H9 (cell line): ENCODE measurements around the gene ANKRD16. TPM values are rescaled to one million over a fixed set of nuclear protein-coding genes. Genes with fewer than 3 reads are reported as not detected.

Experiments
- DNase-seq: peaks from one replicate; pipeline ENCODE4 v3.0.0-alpha.2; 2017
- H2AFZ ChIP-seq: one replicate; pipeline ENCODE4 v1.6.1; 2013; ENCODE audit warnings: mild to moderate bottlenecking, low read length, control low read depth, moderate library complexity
- H2AK5ac ChIP-seq: 2 replicates; pipeline ENCODE4 v1.6.1; 2013; ENCODE audit warnings: low read length, control low read depth, mixed read lengths; ENCODE audit not compliant: insufficient read length
- H2BK120ac ChIP-seq: one replicate; pipeline ENCODE4 v1.6.1; 2013; ENCODE audit warnings: low read depth, mild to moderate bottlenecking, low read length, control low read depth, inconsistent platforms; ENCODE audit not compliant: poor library complexity, severe bottlenecking
- H2BK12ac ChIP-seq: 2 replicates; pipeline ENCODE4 v1.6.1; 2013; ENCODE audit warnings: low read length, control low read depth, mixed read lengths, low read depth; ENCODE audit not compliant: insufficient read length
- H2BK15ac ChIP-seq: 2 replicates; pipeline ENCODE4 v1.6.1; 2013; ENCODE audit warnings: low read depth, low read length, control low read depth
- H2BK20ac ChIP-seq: one replicate; pipeline ENCODE4 v1.6.1; 2013; ENCODE audit warnings: low read depth, mild to moderate bottlenecking, low read length, control low read depth, inconsistent platforms; ENCODE audit not compliant: poor library complexity, severe bottlenecking
- H2BK5ac ChIP-seq: 2 replicates; pipeline ENCODE4 v1.6.1; 2013; ENCODE audit warnings: low read length, control low read depth, mixed read lengths; ENCODE audit not compliant: insufficient read length
- H3K14ac ChIP-seq: 2 replicates; pipeline ENCODE4 v1.6.1; 2013; ENCODE audit warnings: low read length, control low read depth; ENCODE audit not compliant: insufficient read depth
- H3K18ac ChIP-seq: 2 replicates; pipeline ENCODE4 v1.6.1; 2013; ENCODE audit warnings: low read depth, mild to moderate bottlenecking, mixed read lengths, low read length, control low read depth; ENCODE audit not compliant: insufficient read length
- H3K23ac ChIP-seq: 2 replicates; pipeline ENCODE4 v1.6.1; 2013; ENCODE audit warnings: low read length, control low read depth, mixed read lengths, low read depth; ENCODE audit not compliant: insufficient read length
- H3K23me2 ChIP-seq: 2 replicates; pipeline ENCODE4 v1.6.1; 2013; ENCODE audit warnings: low read depth, mild to moderate bottlenecking, mixed read lengths, low read length, control low read depth; ENCODE audit not compliant: insufficient read length, poor library complexity, severe bottlenecking
- H3K27ac ChIP-seq: 2 replicates; pipeline ENCODE4 v1.5.1; 2013; ENCODE audit warnings: low read length, control low read depth, mixed read lengths, low read depth; ENCODE audit not compliant: insufficient read length
- H3K27me3 ChIP-seq: 2 replicates; pipeline ENCODE4 v1.6.1; 2013; ENCODE audit warnings: low read length, control low read depth, inconsistent platforms; ENCODE audit not compliant: insufficient read depth
- H3K4ac ChIP-seq: 2 replicates; pipeline ENCODE4 v1.6.1; 2013; ENCODE audit warnings: low read depth, mild to moderate bottlenecking, control low read depth, inconsistent platforms, low read length, moderate library complexity
- H3K4me1 ChIP-seq: 2 replicates; pipeline ENCODE4 v1.6.1; 2013; ENCODE audit warnings: low read length, control low read depth, inconsistent platforms; ENCODE audit not compliant: insufficient read depth
- H3K4me2 ChIP-seq: 2 replicates; pipeline ENCODE4 v1.6.1; 2013; ENCODE audit warnings: low read length, control low read depth, mixed read lengths; ENCODE audit not compliant: insufficient read length, insufficient read depth
- H3K56ac ChIP-seq: 2 replicates; pipeline ENCODE4 v1.6.1; 2013; ENCODE audit warnings: low read depth, mild to moderate bottlenecking, mixed read lengths, low read length, control low read depth; ENCODE audit not compliant: insufficient read length
- H3K79me1 ChIP-seq: 2 replicates; pipeline ENCODE4 v1.6.1; 2013; ENCODE audit warnings: low read depth, mild to moderate bottlenecking, moderate library complexity, low read length, control low read depth, inconsistent platforms; ENCODE audit not compliant: insufficient read depth, poor library complexity, severe bottlenecking
- H3K79me2 ChIP-seq: 2 replicates; pipeline ENCODE4 v1.6.1; 2013; ENCODE audit warnings: low read length, control low read depth, inconsistent platforms; ENCODE audit not compliant: insufficient read depth
- H3K9ac ChIP-seq: 2 replicates; pipeline ENCODE4 v1.6.1; 2013; ENCODE audit warnings: low read length, control low read depth, mixed read lengths; ENCODE audit not compliant: insufficient read length; ENCODE audit errors: extremely low read depth
- H3K9me3 ChIP-seq: one replicate; pipeline ENCODE4 v1.6.1; 2013; ENCODE audit warnings: low read depth, low read length, inconsistent platforms; ENCODE audit not compliant: control insufficient read depth
- H3T11ph ChIP-seq: one replicate; pipeline ENCODE4 v1.6.1; 2013; ENCODE audit warnings: mild to moderate bottlenecking, low read length, control low read depth, inconsistent platforms
- H4K20me1 ChIP-seq: one replicate; pipeline ENCODE4 v1.6.1; 2013; ENCODE audit not compliant: control insufficient read depth, insufficient read length, insufficient read depth
- H4K5ac ChIP-seq: 2 replicates; pipeline ENCODE4 v1.6.1; 2013; ENCODE audit warnings: low read depth, mild to moderate bottlenecking, mixed read lengths, low read length, control low read depth; ENCODE audit not compliant: insufficient read length
- H4K8ac ChIP-seq: replicated peaks from 2 replicates; pipeline ENCODE4 v1.6.1; 2013; ENCODE audit warnings: low read length, control low read depth, mixed read lengths, low read depth; ENCODE audit not compliant: insufficient read length
- H4K91ac ChIP-seq: 2 replicates; pipeline ENCODE4 v1.6.1; 2013; ENCODE audit warnings: low read depth, mild to moderate bottlenecking, moderate library complexity, mixed read lengths, low read length, control low read depth; ENCODE audit not compliant: insufficient read length
- H3K27ac Mint-ChIP-seq, 3 experiments: 2 replicates in 2 of 3; 3 replicates in 1 of 3; pipeline ENCODE4 v1.8.0; 2020 to 2021; ENCODE audit warnings: mixed read lengths in 3 of 3, mild to moderate bottlenecking in 1 of 3, moderate library complexity in 1 of 3
- H3K27me3 Mint-ChIP-seq: 2 replicates; pipeline ENCODE4 v1.8.0; 2021; ENCODE audit warnings: low read depth, mild to moderate bottlenecking, moderate library complexity, mixed read lengths
- H3K36me3 Mint-ChIP-seq, 3 experiments: 2 replicates in 2 of 3; 3 replicates in 1 of 3; pipeline ENCODE4 v1.8.0; 2020 to 2021; ENCODE audit warnings: low read depth in 3 of 3, mixed read lengths in 3 of 3; ENCODE audit not compliant: insufficient read depth in 1 of 3
- H3K4me1 Mint-ChIP-seq, 2 experiments: 2 replicates each; pipeline ENCODE4 v1.8.0; 2020; ENCODE audit warnings: mixed read lengths in 2 of 2
- H3K4me3 Mint-ChIP-seq, 2 experiments: 2 replicates in 1 of 2; 3 replicates in 1 of 2; pipeline ENCODE4 v1.8.0; 2020 to 2021; ENCODE audit warnings: mild to moderate bottlenecking in 2 of 2, mixed read lengths in 2 of 2, moderate library complexity in 1 of 2
- H3K9me3 Mint-ChIP-seq, 2 experiments: 2 replicates in 1 of 2; 3 replicates in 1 of 2; pipeline ENCODE4 v1.8.0; 2020; ENCODE audit warnings: mild to moderate bottlenecking in 2 of 2, mixed read lengths in 2 of 2, moderate library complexity in 1 of 2
- WGBS: extraction: QIAGEN DNeasy Blood & Tissue Kit; methylation state at CpG from one replicate; pipeline ENCODE4 v1.1.7; 2013; ENCODE audit warnings: missing lambda C conversion rate, low lambda C conversion rate, mixed read lengths; ENCODE audit not compliant: insufficient read length; ENCODE audit errors: extremely low coverage; 5-methylcytosine and 5-hydroxymethylcytosine counted together
- total RNA-seq: library from RNA; stranded (reverse); gene quantifications from 2 replicates; pipeline ENCODE4 v1.2.1, GENCODE V29; 2021
- TF ChIP-seq, protein P1 (sequence below): fragments of 200-600 bp; sonication (generic); conservative IDR thresholded peaks from 3 replicates; pipeline ENCODE4 v1.8.0; 2021; ENCODE audit warnings: antibody characterized with exemption, mild to moderate bottlenecking

Gene ANKRD16
- total RNA-seq, 1 experiment from 2014 or later = 11.4 TPM

- Histone ChIP-seq H2AFZ (no peak overlapping the region), H2BK120ac (no peak overlapping the region), H3K9me3 (no peaks in the 10 kb centered on the region), H3K18ac (no peak overlapping the region), H3K23ac (no peak overlapping the region), H2BK15ac (no peak overlapping the region), H3K4ac (no peak overlapping the region), H2BK5ac (no peak overlapping the region), H2AK5ac (no peak overlapping the region), H3K4me1 (no peaks in the 10 kb centered on the region), H3K14ac (no peak overlapping the region), H3K56ac (no peak overlapping the region), H4K5ac (no peak overlapping the region), H3K23me2 (no peaks in the 10 kb centered on the region), H3K27ac (no peak overlapping the region), H3K4me2 (no peak overlapping the region), H3K9ac (no peak overlapping the region), H3K27me3 (no peaks in the 10 kb centered on the region), H4K8ac (no peak overlapping the region), H3T11ph (no peak overlapping the region), H3K79me2 (no peaks in the 10 kb centered on the region), H3K79me1 (no peaks in the 10 kb centered on the region), H2BK20ac (no peak overlapping the region), H4K91ac (no peak overlapping the region), H4K20me1 (no peaks in the 10 kb centered on the region), H2BK12ac (no peak overlapping the region)
- no peak overlapping the region for H3K27ac Mint-ChIP-seq
- peaks cover 39 to 98% (median 85%) of the 10 kb centered on the region in 3 experiments; a peak in 6 of 7 replicates for H3K36me3 Mint-ChIP-seq
- TF ChIP-seq, protein P1, sequence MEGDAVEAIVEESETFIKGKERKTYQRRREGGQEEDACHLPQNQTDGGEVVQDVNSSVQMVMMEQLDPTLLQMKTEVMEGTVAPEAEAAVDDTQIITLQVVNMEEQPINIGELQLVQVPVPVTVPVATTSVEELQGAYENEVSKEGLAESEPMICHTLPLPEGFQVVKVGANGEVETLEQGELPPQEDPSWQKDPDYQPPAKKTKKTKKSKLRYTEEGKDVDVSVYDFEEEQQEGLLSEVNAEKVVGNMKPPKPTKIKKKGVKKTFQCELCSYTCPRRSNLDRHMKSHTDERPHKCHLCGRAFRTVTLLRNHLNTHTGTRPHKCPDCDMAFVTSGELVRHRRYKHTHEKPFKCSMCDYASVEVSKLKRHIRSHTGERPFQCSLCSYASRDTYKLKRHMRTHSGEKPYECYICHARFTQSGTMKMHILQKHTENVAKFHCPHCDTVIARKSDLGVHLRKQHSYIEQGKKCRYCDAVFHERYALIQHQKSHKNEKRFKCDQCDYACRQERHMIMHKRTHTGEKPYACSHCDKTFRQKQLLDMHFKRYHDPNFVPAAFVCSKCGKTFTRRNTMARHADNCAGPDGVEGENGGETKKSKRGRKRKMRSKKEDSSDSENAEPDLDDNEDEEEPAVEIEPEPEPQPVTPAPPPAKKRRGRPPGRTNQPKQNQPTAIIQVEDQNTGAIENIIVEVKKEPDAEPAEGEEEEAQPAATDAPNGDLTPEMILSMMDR = no peak
- H3K9me3 Mint-ChIP-seq = no peaks in the 10 kb centered on the region
- WGBS = no CpG with 5 or more reads among the region's 10 CpGs
- H3K4me1 Mint-ChIP-seq = no peaks in the 10 kb centered on the region
- DNase-seq = no peak
- H3K27me3 Mint-ChIP-seq = no peaks in the 10 kb centered on the region
- no peak overlapping the region for H3K4me3 Mint-ChIP-seq
These were observed 35.2 kb upstream of the ANKRD16 start for GRCh38 chr10:5924889-5925288.
